ENCODE data around the gene ARHGEF40. TPM values are rescaled to one million over a fixed set of nuclear protein-coding genes. Genes with fewer than 3 reads are reported as not detected.

The ARHGEF40 gene
- total RNA-seq, 1 experiment from 2014 or later: 71.4 TPM

GRCh38 chr14:21059842-21060613 lies 10.1 kb upstream of the ARHGEF40 start:
- H3K27ac ChIP-seq (ENCODE audit: insufficient read length, low read depth, low read length): no peak overlapping the region
- no peaks in the 10 kb centered on the region for H3K9me3 ChIP-seq (ENCODE audit: control insufficient read depth, low read depth, low read length)
- H3K79me1 ChIP-seq (ENCODE audit: insufficient read depth, low read depth, low read length, poor library complexity, severe bottlenecking): no peaks in the 10 kb centered on the region
- H2BK15ac ChIP-seq (ENCODE audit: low read depth, low read length): no peak overlapping the region
- no peaks in the 10 kb centered on the region for H3K9me3 Mint-ChIP-seq
- no peak overlapping the region for H2BK120ac ChIP-seq (ENCODE audit: low read depth, low read length, poor library complexity, severe bottlenecking)
- no peak overlapping the region for H3K4me3 Mint-ChIP-seq
- no peaks in the 10 kb centered on the region for H3K27me3 ChIP-seq (ENCODE audit: insufficient read depth, low read length)
- H4K91ac ChIP-seq (ENCODE audit: insufficient read length, low read depth, low read length): no peak overlapping the region
- no peak overlapping the region for H2BK5ac ChIP-seq (ENCODE audit: insufficient read length, low read length)
- H3K4me2 ChIP-seq (ENCODE audit: insufficient read depth, insufficient read length, low read length): no peak overlapping the region
- H3K79me2 ChIP-seq (ENCODE audit: insufficient read depth, low read length): no peaks in the 10 kb centered on the region
- TF ChIP-seq CTCF (conservative IDR thresholded peaks at IDR 0.05): no peak
- H3K23ac ChIP-seq (ENCODE audit: insufficient read length, low read depth, low read length): no peak overlapping the region
- no CpG with 5 or more reads among the region's 8 CpGs for WGBS (ENCODE audit: extremely low coverage, insufficient read length, low lambda C conversion rate)
- peaks cover 2% of the 10 kb centered on the region; the same call in 1 of the 2 replicates for H3K27me3 Mint-ChIP-seq (ENCODE audit: low read depth)
- H3K14ac ChIP-seq (ENCODE audit: insufficient read depth, low read length): no peak overlapping the region
- H3K23me2 ChIP-seq (ENCODE audit: insufficient read length, low read depth, low read length, poor library complexity, severe bottlenecking): no peaks in the 10 kb centered on the region
- no peak overlapping the region for H3K4ac ChIP-seq (ENCODE audit: low read depth, low read length)
- H2BK20ac ChIP-seq (ENCODE audit: low read depth, low read length, poor library complexity, severe bottlenecking): no peak overlapping the region
- no peak overlapping the region for H4K8ac ChIP-seq (replicated peaks; ENCODE audit: insufficient read length, low read depth, low read length)
- H3K4me1 Mint-ChIP-seq: peaks cover 15% of the 10 kb centered on the region in 2 experiments
- no peak overlapping the region for H3K56ac ChIP-seq (ENCODE audit: insufficient read length, low read depth, low read length)
- H4K5ac ChIP-seq (ENCODE audit: insufficient read length, low read depth, low read length): no peak overlapping the region
- H3K4me1 ChIP-seq (ENCODE audit: insufficient read depth, low read length): no peaks in the 10 kb centered on the region; the same call in 1 of the 2 replicates
- H3K9ac ChIP-seq (ENCODE audit: extremely low read depth, insufficient read length, low read length): no peak overlapping the region
- no peaks in the 10 kb centered on the region for H3K36me3 Mint-ChIP-seq (ENCODE audit: insufficient read depth in 1 of 3, low read depth in 3 of 3)
- no peak overlapping the region for H2BK12ac ChIP-seq (ENCODE audit: insufficient read length, low read depth, low read length)
- no peak overlapping the region for H3K18ac ChIP-seq (ENCODE audit: insufficient read length, low read depth, low read length)
- no peak overlapping the region for H2AK5ac ChIP-seq (ENCODE audit: insufficient read length, low read length)
- H4K20me1 ChIP-seq (ENCODE audit: control insufficient read depth, insufficient read depth, insufficient read length): no peaks in the 10 kb centered on the region
- H3K27ac Mint-ChIP-seq: no peak overlapping the region
- H3T11ph ChIP-seq (ENCODE audit: low read length): no peak overlapping the region
- no peak for DNase-seq
- no peak overlapping the region for H2AFZ ChIP-seq (ENCODE audit: low read length)
